Muscle of back (tissue), 11 donors: Measurements from ENCODE around the gene CSF3. TPM values are rescaled to one million over a fixed set of nuclear protein-coding genes. Genes with fewer than 3 reads are reported as not detected.

ENCODE experiments used
- DNase-seq, 3 donors: peaks; one replicate each; pipeline versions ENCODE4 v3.0.0 to v3.0.0-alpha.2; 2013
- polyA plus RNA-seq, 10 donors: library from polyadenylated mRNA; unstranded; fragments of 120-200 nt; gene quantifications; one replicate each; pipeline ENCODE4 v1.2.1, GENCODE V29; 2013; ENCODE audit not compliant: insufficient read length in 10 of 10

The CSF3 gene
- polyA plus RNA-seq, 10 donors, result 0.17 to 0.25 (median 0.21) TPM; not detected in 7

- no peak for DNase-seq
Observed at GRCh38 chr17:40060887-40061608, 45.8 kb downstream of the CSF3 start.

- no peak for DNase-seq
Observed at GRCh38 chr17:40061609-40062038, 46.4 kb downstream of the CSF3 start.

- peak in 1 of 3 donors; percentile 87 for DNase-seq
Observed at GRCh38 chr17:40062329-40063186, 47.3 kb downstream of the CSF3 start, which contains the start of gene THRA. TSS of gene THRA (plus strand) at chr17:40062965. CDS start at chr17:40074489, 11,524 bp downstream.

GRCh38 chr17:40063187-40063771, 48.0 kb downstream of the CSF3 start:
- DNase-seq, result peak in 1 of 3 donors; percentile 72

GRCh38 chr17:40063901-40064531, 48.8 kb downstream of the CSF3 start:
- no peak for DNase-seq

GRCh38 chr17:40064971-40065768, 49.9 kb downstream of the CSF3 start:
- peak in 1 of 3 donors; percentile 86 for DNase-seq

- peak in 1 of 3 donors; percentile 57 for DNase-seq
Observed at GRCh38 chr17:40065769-40066510, 50.7 kb downstream of the CSF3 start.

Other genes with a start within 250 kb of the CSF3 start
- 1 to 10 TPM in 1 of 10 donors, under 1 TPM in 9; 0.08 to 2.1 (median 0.26) TPM for gene IKZF3, start 151.1 kb upstream of the CSF3 start, polyA plus RNA-seq
- under 1 TPM in 2 of 10 donors, not detected in 8; 0.11 to 0.20 TPM for gene ZPBP2, start 147.2 kb upstream of the CSF3 start, polyA plus RNA-seq
- 10 to 100 TPM in 4 of 10 donors, 1 to 10 TPM in 6; 4.3 to 16.2 (median 7.9) TPM for gene GSDMB, start 96.8 kb upstream of the CSF3 start, polyA plus RNA-seq
- 10 to 100 TPM; 38.9 to 51.5 (median 46.2) TPM for gene ORMDL3, start 87.8 kb upstream of the CSF3 start, polyA plus RNA-seq
- not detected for gene LRRC3C, start 87.7 kb upstream of the CSF3 start, polyA plus RNA-seq
- gene GSDMA, start 52.4 kb upstream of the CSF3 start, polyA plus RNA-seq, result under 1 TPM in 8 of 10 donors, not detected in 2; 0.05 to 0.31 (median 0.13) TPM
- 10 to 100 TPM; 75.8 to 94.2 (median 84.8) TPM for gene PSMD3, start 34.6 kb upstream of the CSF3 start, polyA plus RNA-seq
- gene MED24, start 39.0 kb downstream of the CSF3 start, polyA plus RNA-seq, result 10 to 100 TPM; 50.2 to 97.2 (median 66.1) TPM
- gene THRA, start 47.5 kb downstream of the CSF3 start, polyA plus RNA-seq, result 10 to 100 TPM; 53.4 to 69.2 (median 63.8) TPM
- gene NR1D1, start 85.1 kb downstream of the CSF3 start, polyA plus RNA-seq, result 1 to 10 TPM; 2.0 to 7.7 (median 4.6) TPM
- 100 to 1,000 TPM in 8 of 10 donors, 10 to 100 TPM in 2; 90.6 to 144 (median 118) TPM for gene MSL1, start 106.5 kb downstream of the CSF3 start, polyA plus RNA-seq
- gene CASC3, start 125.1 kb downstream of the CSF3 start, polyA plus RNA-seq, result 10 to 100 TPM; 47.9 to 73.4 (median 68.9) TPM
- 10 to 100 TPM in 2 of 10 donors, 1 to 10 TPM in 8; 4.3 to 13.0 (median 6.4) TPM for gene RAPGEFL1, start 162.0 kb downstream of the CSF3 start, polyA plus RNA-seq
- 10 to 100 TPM; 13.5 to 19.0 (median 15.6) TPM for gene WIPF2, start 203.9 kb downstream of the CSF3 start, polyA plus RNA-seq